Gastrocnemius medialis (tissue), 4 donors: ENCODE results near the gene CMTM2.

Experiments used
- CTCF ChIP-seq, 5 experiments: fragments of 450-650 bp in 3 of 5; fragments of 200-600 bp in 2 of 5; sonication (generic) in 2 of 5; IDR thresholded peaks in 4 of 5; conservative IDR thresholded peaks in 1 of 5; 1 replicate in 4 of 5; 2 replicates in 1 of 5; pipeline ENCODE4 v1.5.1; 2016 to 2019; ENCODE audit warnings: antibody characterized with exemption in 5 of 5, mild to moderate bottlenecking in 3 of 5, moderate library complexity in 3 of 5
- POLR2A ChIP-seq, 2 donors: fragments of 450-650 bp; IDR thresholded peaks; one replicate each; pipeline ENCODE4 v1.6.1; 2017; ENCODE audit warnings: antibody characterized with exemption in 2 of 2, mild to moderate bottlenecking in 2 of 2, moderate library complexity in 2 of 2

- no peak for TF ChIP-seq CTCF (IDR thresholded peaks at IDR 0.05 in 4 of 5, conservative IDR thresholded peaks at IDR 0.05 in 1 of 5)
- no peak for TF ChIP-seq POLR2A (IDR thresholded peaks at IDR 0.05)
Measured at GRCh38 chr16:66629856-66630255, 50.6 kb downstream of the CMTM2 start.
